ENCODE measurements around the gene ACTL7A. TPM values are rescaled to one million over a fixed set of nuclear protein-coding genes. Genes with fewer than 3 reads are reported as not detected.

Gene ACTL7A
- total RNA-seq, 4 donors from 2014 or later, result not detected

GRCh38 chr9:108860764-108861163, 1.3 kb upstream of the ACTL7A start:
- H3K27me3 ChIP-seq, result no peaks in the 10 kb centered on the region
- H3K36me3 ChIP-seq, result no peaks in the 10 kb centered on the region
- no peak overlapping the region for H3K27ac ChIP-seq
- 90 to 92% methylated on average over 2 of the region's 2 CpGs for WGBS, 2 donors
- no peak overlapping the region for H3K4me3 ChIP-seq
- H3K9me3 ChIP-seq, result no peaks in the 10 kb centered on the region
- TF ChIP-seq, protein P1, sequence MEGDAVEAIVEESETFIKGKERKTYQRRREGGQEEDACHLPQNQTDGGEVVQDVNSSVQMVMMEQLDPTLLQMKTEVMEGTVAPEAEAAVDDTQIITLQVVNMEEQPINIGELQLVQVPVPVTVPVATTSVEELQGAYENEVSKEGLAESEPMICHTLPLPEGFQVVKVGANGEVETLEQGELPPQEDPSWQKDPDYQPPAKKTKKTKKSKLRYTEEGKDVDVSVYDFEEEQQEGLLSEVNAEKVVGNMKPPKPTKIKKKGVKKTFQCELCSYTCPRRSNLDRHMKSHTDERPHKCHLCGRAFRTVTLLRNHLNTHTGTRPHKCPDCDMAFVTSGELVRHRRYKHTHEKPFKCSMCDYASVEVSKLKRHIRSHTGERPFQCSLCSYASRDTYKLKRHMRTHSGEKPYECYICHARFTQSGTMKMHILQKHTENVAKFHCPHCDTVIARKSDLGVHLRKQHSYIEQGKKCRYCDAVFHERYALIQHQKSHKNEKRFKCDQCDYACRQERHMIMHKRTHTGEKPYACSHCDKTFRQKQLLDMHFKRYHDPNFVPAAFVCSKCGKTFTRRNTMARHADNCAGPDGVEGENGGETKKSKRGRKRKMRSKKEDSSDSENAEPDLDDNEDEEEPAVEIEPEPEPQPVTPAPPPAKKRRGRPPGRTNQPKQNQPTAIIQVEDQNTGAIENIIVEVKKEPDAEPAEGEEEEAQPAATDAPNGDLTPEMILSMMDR (IDR thresholded peaks at IDR 0.05), result no peak
- TF ChIP-seq EP300 (IDR thresholded peaks at IDR 0.05) (no peak), POLR2A (IDR thresholded peaks at IDR 0.05) (no peak)
- H3K4me1 ChIP-seq, result no peaks in the 10 kb centered on the region
- no peak for DNase-seq (ENCODE audit: low spot score in 2 of 2)

DNA sequence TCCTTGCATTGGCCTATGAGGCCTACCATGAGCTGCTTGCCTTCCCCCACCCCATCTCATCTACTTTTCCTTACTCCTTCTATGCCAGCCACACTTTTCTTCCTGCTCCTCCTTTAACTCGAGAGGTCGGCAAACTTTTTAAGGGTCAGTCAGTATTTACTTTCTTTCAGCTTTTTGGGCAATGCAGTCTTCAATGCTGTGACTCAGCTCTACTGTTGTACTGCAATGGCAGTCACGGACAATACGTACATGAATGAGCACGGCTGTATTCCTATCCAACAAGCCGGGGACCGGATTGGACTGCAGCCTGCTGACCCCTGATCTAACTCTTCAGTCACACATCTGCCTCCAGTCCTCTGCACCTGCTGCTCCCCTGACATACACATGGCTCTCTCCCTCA, 602 bp upstream of the ACTL7A start:
- no peak overlapping the region for H3K4me3 ChIP-seq
- no peak for DNase-seq (ENCODE audit: low spot score in 2 of 2)
- no peaks in the 10 kb centered on the region for H3K9me3 ChIP-seq
- no peaks in the 10 kb centered on the region for H3K27me3 ChIP-seq
- H3K27ac ChIP-seq, result no peak overlapping the region
- no peaks in the 10 kb centered on the region for H3K4me1 ChIP-seq
- WGBS, 2 donors, result 71 to 83% methylated on average over 7 of the region's 7 CpGs
- TF ChIP-seq, protein P1 (IDR thresholded peaks at IDR 0.05), result no peak
- no peak for TF ChIP-seq EP300 (IDR thresholded peaks at IDR 0.05)
- TF ChIP-seq POLR2A (IDR thresholded peaks at IDR 0.05), result no peak
- H3K36me3 ChIP-seq, result peaks cover 0 to 4% (median 0%) of the 10 kb centered on the region in 3 donors

DNA sequence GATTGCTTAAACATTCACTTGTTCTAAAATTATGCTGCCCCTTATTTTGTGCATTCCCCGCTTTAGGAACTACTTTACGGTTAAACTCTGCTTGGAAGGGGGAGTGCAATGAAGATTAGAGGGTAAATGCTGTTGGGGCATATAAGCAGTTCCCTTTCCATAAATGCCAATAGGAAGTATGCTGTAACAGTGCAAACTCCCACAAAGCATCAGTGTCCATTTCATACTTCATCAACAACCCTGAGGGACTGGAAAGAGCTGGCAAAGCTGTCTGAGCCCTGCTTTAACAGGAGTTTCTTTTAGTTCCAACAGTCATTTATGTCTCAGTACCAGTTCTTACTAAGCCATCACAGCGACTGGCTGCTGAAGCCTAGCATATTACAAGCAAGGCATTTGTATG, 1.8 kb downstream of the ACTL7A start:
- peaks cover 0 to 27% (median 0%) of the 10 kb centered on the region in 3 donors for H3K36me3 ChIP-seq
- whole genome bisulfite sequencing, 2 donors, result 60% methylated on average over 3 of the region's 3 CpGs
- no peaks in the 10 kb centered on the region for H3K27me3 ChIP-seq
- H3K4me3 ChIP-seq, result no peak overlapping the region
- no peak for DNase-seq (ENCODE audit: low spot score in 2 of 2)
- H3K4me1 ChIP-seq, result no peaks in the 10 kb centered on the region
- no peaks in the 10 kb centered on the region for H3K9me3 ChIP-seq
- H3K27ac ChIP-seq, result no peak overlapping the region
- no peak for TF ChIP-seq EP300 (IDR thresholded peaks at IDR 0.05)
- TF ChIP-seq, protein P1 (IDR thresholded peaks at IDR 0.05), result no peak
- TF ChIP-seq POLR2A (IDR thresholded peaks at IDR 0.05), result no peak

DNA sequence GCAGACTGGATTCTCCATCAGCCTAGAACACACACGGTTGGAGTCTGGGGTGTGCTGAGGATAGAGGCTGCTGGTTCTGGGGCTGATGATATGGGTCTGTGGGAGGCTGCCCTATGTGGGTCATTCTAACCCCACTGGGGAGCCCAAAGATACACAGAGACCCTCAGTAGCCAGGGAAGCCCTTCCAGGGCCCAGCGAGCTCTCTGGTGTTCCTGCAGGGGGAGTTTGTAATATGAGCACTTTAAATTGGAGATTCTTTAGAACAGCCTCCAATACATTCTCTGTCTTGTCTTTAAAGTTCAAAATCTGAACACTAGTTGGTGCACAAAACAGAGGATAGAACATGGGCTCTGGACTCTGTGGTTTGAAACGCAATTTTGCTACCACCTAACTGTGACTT, 2.4 kb downstream of the ACTL7A start:
- Histone ChIP-seq H3K27ac (no peak overlapping the region), H3K27me3 (no peaks in the 10 kb centered on the region), H3K4me3 (no peak overlapping the region), H3K36me3 (peaks cover 0 to 32% (median 0%) of the 10 kb centered on the region in 3 donors), H3K9me3 (no peaks in the 10 kb centered on the region), H3K4me1 (no peaks in the 10 kb centered on the region)
- TF ChIP-seq POLR2A (IDR thresholded peaks at IDR 0.05) (no peak), EP300 (IDR thresholded peaks at IDR 0.05) (no peak)
- TF ChIP-seq, protein P1 (IDR thresholded peaks at IDR 0.05), result no peak
- WGBS, 2 donors, result 57 to 60% methylated on average over 3 of the region's 3 CpGs
- no peak for DNase-seq (ENCODE audit: low spot score in 2 of 2)

- WGBS, 2 donors, result 84 to 91% methylated on average over 4 of the region's 4 CpGs
- Histone ChIP-seq H3K27ac (no peak overlapping the region), H3K27me3 (no peaks in the 10 kb centered on the region), H3K36me3 (peaks cover 0 to 37% (median 0%) of the 10 kb centered on the region in 3 donors), H3K4me1 (no peaks in the 10 kb centered on the region), H3K9me3 (no peaks in the 10 kb centered on the region), H3K4me3 (no peak overlapping the region)
- no peak for TF ChIP-seq EP300 (IDR thresholded peaks at IDR 0.05)
- no peak for TF ChIP-seq POLR2A (IDR thresholded peaks at IDR 0.05)
- TF ChIP-seq, protein P1 (IDR thresholded peaks at IDR 0.05), result no peak
- DNase-seq (ENCODE audit: low spot score in 2 of 2), result no peak
These were observed 3.0 kb downstream of the ACTL7A start for GRCh38 chr9:108865037-108865436.

Measured in tibial nerve (tissue), 4 donors.